H4 (cell line): ENCODE measurements around the gene PLXNA4. TPM values are rescaled to one million over a fixed set of nuclear protein-coding genes. Genes with fewer than 3 reads are reported as not detected.

Source experiments
- DNase-seq: peaks from one replicate; pipeline ENCODE4 v3.0.0-alpha.2; 2015; ENCODE audit warnings: low spot score
- total RNA-seq: library from RNA; depleted of rRNA; stranded (reverse); fragments of >200 nt; shearing (Covaris generic); gene quantifications from 2 replicates; pipeline ENCODE4 v1.2.3, GENCODE V29; 2014

PLXNA4 gene
- total RNA-seq, 1 experiment from 2014 or later = 0.19 TPM

DNA sequence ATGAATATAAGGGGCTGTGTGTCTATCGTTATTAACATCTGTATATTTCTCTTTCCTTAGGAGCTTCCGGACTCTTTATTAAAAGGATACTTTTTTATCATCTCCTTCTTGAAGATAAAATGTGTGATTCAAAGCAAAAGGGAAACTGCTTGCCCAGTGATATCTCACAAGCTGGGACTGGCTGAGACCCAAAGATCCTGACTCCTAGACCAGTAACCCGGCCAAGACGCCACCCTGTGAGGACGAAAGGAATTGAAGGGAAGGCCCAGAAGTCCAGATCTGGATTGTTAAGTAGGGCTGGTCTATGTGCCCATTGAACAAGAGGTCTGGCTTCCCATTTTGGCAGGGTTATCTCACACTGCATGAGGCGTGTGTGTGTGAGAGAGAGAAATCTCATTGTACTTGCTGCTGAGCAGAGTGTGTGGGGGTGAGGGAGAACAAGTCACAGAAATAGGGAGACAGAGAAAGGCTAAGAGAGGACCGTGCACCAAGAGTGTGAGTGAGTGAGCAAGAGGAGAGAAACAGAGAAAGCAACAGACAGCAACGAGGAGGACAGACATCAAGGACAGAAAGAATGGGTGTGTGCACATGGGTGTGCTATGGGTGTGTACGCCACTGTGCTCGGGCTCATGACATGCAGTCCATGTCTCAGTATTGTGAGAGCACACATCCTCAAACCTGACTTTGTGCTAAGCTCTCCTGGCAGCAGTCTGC, 75.4 kb downstream of the PLXNA4 start:
- DNase-seq = no peak

DNA sequence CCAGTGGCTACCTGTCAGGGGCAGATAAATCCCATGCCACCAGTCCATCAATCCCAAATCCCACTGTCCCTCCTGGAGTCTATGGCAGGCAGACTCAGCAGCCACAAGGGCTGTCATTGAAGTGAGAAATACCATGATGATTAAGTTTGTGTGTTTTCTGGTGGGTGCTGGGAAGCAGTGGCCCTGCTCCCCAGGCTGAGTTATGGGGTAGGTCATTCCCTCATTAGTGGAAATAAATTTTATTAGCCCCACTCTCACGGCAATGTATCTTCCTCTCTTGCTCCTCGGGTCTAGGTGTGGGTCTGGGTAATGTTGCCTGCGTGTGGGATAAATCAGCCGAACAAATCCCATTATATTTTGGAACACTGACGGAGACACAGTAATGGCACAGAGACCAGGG, 76.8 kb downstream of the PLXNA4 start:
- DNase-seq = no peak

- DNase-seq = no peak
Observed at GRCh38 chr7:132499065-132499464, 77.2 kb downstream of the PLXNA4 start.

DNA sequence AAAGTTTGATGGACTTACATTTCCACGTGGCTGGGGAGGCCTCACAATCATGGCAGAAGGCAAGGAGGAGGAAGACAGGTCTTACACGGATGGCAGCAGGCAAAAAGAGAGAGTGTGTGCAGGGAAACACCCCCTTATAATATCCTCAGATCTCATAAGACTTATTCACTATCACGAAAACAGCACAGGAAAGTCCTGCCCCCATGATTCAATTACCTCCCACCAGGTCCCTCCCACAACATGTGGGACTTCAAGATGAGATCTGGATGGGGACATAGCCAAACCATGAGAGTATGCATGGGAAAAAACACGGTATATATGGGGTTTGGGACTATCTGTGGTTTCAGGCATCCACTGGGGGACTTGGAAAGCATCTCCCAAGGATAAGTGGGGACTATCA, 78.0 kb downstream of the PLXNA4 start:
- DNase-seq = no peak

DNA sequence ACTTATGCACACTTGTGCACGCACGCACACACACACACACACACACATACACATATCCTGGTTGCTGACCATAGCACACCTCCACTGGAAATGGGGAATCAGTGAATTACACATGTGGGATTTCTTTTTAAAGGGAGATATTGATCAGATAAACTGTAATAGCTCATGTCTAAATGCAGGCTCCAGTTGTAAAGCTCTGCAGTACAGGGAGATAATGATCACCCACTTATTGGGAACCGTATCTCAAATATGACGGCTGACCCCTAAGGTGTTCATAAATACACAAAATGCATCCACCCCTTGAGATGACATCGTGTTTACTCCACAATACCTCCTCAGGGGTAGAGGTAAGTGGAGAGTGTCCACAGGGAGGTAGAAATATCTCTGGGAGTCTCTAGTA, 79.2 kb downstream of the PLXNA4 start:
- no peak for DNase-seq

DNA sequence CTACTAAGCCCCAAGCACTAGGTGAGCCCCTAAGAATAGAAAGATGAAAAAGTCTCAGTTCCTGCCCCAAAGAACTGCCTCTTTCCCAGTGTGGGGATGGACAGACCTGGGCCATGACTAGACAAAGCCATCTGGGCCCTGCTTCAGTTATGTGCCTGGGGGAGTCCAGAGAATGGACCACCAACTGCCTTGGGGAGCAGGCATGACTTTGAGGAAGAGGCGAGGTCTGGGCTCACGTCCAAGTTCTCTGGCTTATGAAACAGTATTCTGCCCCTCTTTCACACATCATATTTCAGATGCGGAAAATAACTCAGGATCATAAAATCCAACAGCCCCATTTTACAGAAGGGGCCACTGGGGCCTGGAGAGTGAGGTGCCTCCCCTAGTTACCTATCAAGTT, 80.3 kb downstream of the PLXNA4 start:
- DNase-seq = no peak

GRCh38 chr7:132494474-132494873, 81.8 kb downstream of the PLXNA4 start:
- no peak for DNase-seq

DNA sequence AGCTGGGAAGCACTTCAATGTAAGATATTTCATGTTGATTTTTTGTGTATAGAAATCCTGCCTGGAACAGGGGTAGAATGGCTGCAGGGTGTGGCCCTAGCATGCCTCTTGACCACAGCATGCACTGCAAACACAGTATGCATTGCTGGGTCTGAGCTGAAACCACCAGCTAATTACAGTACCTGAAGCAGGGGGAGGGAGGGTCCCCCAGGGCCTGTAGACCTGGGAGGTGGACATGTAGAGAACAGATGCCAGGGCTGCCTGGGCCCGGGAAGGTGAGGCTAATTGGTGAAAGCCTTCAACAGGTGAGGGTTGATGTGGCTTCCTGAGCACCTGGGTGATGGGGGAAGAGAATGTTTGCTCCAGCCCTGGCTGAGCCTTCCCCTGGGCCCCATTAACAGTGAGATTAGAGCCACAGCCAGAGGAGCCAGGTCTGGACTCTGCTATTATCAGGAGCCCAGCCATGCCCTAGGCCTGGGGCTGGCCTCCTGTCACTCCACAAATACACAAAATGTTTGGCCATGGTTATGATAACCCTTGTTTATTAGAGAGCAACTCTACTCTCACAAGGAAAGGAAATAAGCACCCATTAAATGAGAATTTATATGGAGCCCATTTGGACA, 83.3 kb downstream of the PLXNA4 start:
- no peak for DNase-seq

- no peak for DNase-seq
Observed at GRCh38 chr7:132491391-132491945, 84.8 kb downstream of the PLXNA4 start.

- DNase-seq = no peak
Observed at GRCh38 chr7:132490474-132490873, 85.8 kb downstream of the PLXNA4 start.

DNA sequence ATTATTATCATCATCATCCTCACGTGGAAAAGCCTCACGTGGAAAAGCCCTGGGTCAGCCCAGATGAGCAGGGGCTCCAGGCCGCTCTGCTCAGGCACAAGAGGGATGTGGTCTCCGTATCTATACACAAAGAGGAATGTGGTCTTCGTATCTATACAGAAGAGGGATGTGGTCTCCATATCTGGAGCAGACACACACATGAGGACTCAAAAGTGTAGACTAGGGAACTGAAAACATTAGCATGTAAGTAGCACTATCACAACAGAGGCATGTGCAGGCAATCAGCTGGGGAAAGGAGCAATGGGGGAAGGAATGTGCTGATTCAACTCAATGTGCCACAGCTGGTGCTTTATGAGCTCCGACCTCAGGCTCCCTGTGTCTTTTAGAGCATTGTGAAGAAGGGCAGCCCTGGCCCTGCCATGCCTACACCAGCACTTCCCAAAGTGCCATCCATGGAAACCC, 86.5 kb downstream of the PLXNA4 start:
- no peak for DNase-seq

DNA sequence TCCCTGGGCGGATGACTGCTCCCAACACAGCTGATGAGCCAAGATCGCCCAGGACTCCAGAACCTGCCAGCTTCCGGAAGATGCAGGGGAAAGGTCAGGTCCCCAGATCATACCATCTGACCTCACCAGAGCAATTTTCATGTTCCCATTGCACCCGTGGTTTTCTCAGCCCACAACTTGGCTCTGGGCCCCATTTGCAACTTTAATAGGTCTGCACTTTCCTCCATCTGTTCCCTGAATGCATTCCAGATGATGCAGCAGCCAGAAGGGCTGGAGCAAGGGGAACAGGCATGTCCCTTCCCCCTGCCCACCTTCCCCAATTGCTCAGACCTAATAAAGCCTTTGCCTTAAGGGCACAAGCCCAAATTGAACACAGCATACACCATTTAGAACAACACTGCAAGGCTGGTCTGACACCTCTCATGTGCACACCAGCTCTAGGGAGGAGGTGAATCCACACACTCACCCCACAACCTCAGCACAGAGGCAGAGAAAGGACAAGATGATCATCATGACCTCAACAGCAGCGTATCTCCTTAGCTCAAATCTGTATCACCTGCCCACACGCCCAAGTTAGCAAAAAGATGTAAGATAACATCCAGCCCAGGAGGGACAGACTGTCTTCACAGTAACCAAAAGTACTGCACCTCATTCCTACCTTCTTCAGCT, 87.5 kb downstream of the PLXNA4 start:
- no peak for DNase-seq

DNA sequence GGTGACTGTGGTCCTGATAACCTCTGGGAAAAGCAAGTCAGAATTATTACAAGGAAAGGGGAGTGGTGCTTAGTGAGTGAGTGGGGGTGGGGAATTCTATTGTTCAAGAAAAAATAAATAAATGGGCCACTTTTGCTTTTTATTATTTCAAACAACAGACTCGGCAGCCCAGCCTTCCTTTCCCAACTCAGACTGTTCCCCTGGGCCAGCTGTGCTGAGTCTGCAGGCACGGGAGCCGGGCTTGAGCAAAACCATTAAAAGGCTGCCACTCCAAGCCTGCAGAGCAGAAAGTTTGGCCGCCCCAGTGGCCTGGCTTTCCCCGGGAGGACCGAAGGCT, 90.0 kb downstream of the PLXNA4 start:
- DNase-seq = no peak

DNA sequence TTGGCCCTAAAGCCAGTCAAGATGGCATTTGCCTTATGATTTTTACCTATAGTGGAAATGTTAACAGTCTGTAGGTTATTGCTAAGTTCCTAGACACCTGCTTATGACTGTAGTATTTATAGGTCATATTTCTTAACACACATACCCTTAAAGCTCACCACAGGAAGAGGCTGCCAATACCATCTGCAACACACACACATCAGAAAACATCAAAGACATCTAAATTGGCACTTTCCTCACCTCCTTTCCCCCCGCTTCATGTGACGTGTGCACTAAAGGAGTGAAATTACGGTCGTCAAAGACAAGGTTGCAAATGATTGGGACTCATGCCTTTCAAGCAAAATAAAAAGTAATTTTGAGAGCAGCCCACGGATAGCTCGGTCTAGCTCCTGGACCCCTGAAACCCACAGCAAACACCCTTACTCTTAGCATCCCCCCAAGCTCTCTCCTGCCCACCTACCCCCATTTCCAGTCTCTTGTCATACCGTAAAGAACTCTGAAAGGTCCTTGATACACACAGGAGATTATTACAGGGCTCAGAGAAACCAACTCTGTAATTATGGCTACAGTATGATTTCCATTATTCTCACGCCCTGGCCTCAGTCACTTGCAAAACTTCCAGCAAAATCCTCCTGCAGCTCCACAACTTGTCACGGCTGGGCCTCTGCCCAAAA, 90.5 kb downstream of the PLXNA4 start:
- DNase-seq = no peak

- DNase-seq = no peak
Observed at GRCh38 chr7:132485136-132485535, 91.1 kb downstream of the PLXNA4 start.

DNA sequence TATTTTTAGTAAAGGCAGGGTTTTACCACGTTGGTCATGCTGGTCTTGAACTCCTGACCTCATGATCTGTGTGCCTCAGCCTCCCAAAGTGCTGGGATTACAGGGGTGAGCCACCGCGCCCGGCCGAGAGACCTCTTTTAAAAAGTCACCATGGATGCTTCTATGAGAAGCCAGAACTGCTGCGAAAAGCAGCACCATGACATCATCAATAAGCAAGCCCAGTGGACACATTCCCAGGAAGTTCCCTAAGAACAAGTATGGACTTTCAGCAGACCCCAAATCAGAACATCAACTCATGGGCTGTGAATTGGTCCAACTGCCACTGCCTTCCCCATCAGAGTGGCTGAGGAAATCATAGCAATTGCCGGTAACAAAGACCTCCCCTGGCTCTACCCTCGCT, 93.4 kb downstream of the PLXNA4 start:
- DNase-seq = no peak

DNA sequence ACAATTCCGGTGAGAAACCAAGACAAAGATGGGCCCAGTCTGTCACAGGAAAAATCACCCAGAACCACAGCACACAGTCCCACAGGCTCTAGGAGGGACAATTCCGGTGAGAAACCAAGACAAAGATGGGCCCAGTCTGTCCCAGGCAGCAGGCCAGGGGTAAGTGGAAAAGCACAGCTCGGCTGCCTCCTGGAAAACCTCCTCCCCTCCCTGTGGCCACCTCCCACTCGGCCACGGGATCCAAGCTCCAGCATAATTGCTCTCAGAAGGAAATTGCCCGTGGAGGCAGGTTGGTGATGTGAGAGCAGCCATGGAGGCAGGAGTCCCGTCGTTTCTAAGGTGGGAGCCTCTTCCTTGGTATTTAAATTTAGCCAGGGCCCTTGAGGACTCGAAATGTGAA, 95.7 kb downstream of the PLXNA4 start:
- no peak for DNase-seq

- DNase-seq = no peak
Observed at GRCh38 chr7:132476541-132476940, 99.7 kb downstream of the PLXNA4 start.

- DNase-seq = no peak
Observed at GRCh38 chr7:132475669-132476116, 100.6 kb downstream of the PLXNA4 start.

- no peak for DNase-seq
Observed at GRCh38 chr7:132475037-132475668, 101.1 kb downstream of the PLXNA4 start.

- DNase-seq = peak; percentile 55
Observed at GRCh38 chr7:132472463-132473120, 103.7 kb downstream of the PLXNA4 start.
